NCI-H345 (cell line): ENCODE results near the gene NNAT.
"Not testable (repeated sequence)": the region's sequence is repeated elsewhere in the genome, so short reads cannot be mapped to it uniquely, and the experiment has no call there.

Experiments used
- DNase-seq: peaks from one replicate; lab custom pipeline; 2025; lab: John Stamatoyannopoulos, UW

The NNAT gene

GRCh38 chr20:37521061-37521771, at the start of gene NNAT:
NNAT (plus strand) TSS chr20:37521250; CDS start chr20:37521332, 82 bp downstream.
- DNase-seq: no peak

GRCh38 chr20:37471741-37472235, 49.3 kb upstream of the NNAT start:
- no peak for DNase-seq

GRCh38 chr20:37472435-37472834, 48.6 kb upstream of the NNAT start:
- not testable (repeated sequence) for DNase-seq

- DNase-seq: no peak
These were observed 47.6 kb upstream of the NNAT start for GRCh38 chr20:37473249-37474000.

- no peak for DNase-seq
These were observed 46.7 kb upstream of the NNAT start for GRCh38 chr20:37474386-37474785.

GRCh38 chr20:37475252-37475651, 45.8 kb upstream of the NNAT start:
- no peak for DNase-seq

GRCh38 chr20:37477041-37477440, 44.0 kb upstream of the NNAT start:
- no peak for DNase-seq

- DNase-seq: no peak
These were observed 41.8 kb upstream of the NNAT start for GRCh38 chr20:37479266-37479665.

- DNase-seq: no peak
These were observed 40.9 kb upstream of the NNAT start for GRCh38 chr20:37479925-37480691.

- no peak for DNase-seq
These were observed 40.1 kb upstream of the NNAT start for GRCh38 chr20:37480919-37481318.

- no peak for DNase-seq
These were observed 39.4 kb upstream of the NNAT start for GRCh38 chr20:37481610-37482009.

GRCh38 chr20:37484331-37484730, 36.7 kb upstream of the NNAT start:
- DNase-seq: no peak

GRCh38 chr20:37486209-37486608, 34.8 kb upstream of the NNAT start:
- not testable (repeated sequence) for DNase-seq

- DNase-seq: no peak
These were observed 30.2 kb upstream of the NNAT start for GRCh38 chr20:37490663-37491350.

GRCh38 chr20:37492096-37492625, 28.9 kb upstream of the NNAT start:
- no peak for DNase-seq

GRCh38 chr20:37492945-37493344, 28.1 kb upstream of the NNAT start:
- no peak for DNase-seq

GRCh38 chr20:37494301-37494700, 26.7 kb upstream of the NNAT start:
- no peak for DNase-seq

- no peak for DNase-seq
These were observed 26.3 kb upstream of the NNAT start for GRCh38 chr20:37494796-37495195.

GRCh38 chr20:37498066-37498665, 22.9 kb upstream of the NNAT start:
- DNase-seq: no peak

GRCh38 chr20:37500311-37500710, 20.7 kb upstream of the NNAT start:
- DNase-seq: peak; percentile 82

GRCh38 chr20:37501940-37502339, 19.1 kb upstream of the NNAT start:
- peak; percentile 61 for DNase-seq
